A172 (cell line): ENCODE results near the gene CPTP. TPM values are rescaled to one million over a fixed set of nuclear protein-coding genes. Genes with fewer than 3 reads are reported as not detected.
A peak's percentile ranks its signal among the peaks of the same experiment; 100 is the strongest.

Source experiments
- DNase-seq: peaks from one replicate; pipeline ENCODE4 v3.0.0-alpha.2; 2015; ENCODE audit warnings: low spot score
- total RNA-seq: library from RNA; depleted of rRNA; stranded (reverse); fragments of >200 nt; shearing (Covaris generic); gene quantifications from 2 replicates; pipeline ENCODE4 v1.2.3, GENCODE V29; 2014

CPTP gene
- total RNA-seq, 1 experiment from 2014 or later: 19.5 TPM

DNA sequence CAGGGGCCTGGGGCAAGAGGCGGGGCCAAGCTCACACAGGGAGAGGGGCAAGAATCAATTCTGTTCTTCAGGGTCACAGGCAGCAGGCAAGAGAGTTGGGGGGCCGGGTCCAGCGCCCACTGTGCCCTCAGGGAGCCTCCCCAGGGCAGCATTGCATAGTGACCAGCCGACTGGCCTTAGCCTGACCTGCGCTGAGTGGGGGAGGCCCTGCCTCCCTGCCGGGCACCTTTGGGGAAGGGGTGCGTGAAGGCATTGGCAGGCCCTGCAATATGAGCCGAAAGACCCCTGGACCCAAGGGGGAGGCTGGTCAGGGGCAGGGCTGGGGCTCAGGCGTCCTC is 32.2 kb upstream of the CPTP start:
- DNase-seq: no peak

DNA sequence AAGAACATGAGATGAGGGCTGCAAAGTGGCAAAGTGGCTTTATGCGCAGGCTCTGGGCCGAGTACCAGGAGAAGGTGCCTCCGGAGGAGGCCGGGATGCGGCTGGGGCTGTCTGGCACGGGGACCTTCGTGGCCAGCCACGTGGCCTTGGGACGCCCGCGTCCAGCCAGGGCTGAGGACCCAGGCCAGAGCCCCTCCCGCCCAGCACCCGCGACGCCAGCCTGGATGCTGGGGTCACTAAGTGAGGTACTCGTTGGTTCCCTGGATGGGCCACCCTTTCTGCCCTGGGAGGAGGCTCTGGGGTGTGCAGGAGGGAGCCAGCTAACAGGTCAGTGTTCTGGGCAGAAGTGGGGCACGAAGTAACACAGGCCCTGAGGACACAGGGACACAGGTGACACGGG is 31.8 kb upstream of the CPTP start:
- no peak for DNase-seq

DNA sequence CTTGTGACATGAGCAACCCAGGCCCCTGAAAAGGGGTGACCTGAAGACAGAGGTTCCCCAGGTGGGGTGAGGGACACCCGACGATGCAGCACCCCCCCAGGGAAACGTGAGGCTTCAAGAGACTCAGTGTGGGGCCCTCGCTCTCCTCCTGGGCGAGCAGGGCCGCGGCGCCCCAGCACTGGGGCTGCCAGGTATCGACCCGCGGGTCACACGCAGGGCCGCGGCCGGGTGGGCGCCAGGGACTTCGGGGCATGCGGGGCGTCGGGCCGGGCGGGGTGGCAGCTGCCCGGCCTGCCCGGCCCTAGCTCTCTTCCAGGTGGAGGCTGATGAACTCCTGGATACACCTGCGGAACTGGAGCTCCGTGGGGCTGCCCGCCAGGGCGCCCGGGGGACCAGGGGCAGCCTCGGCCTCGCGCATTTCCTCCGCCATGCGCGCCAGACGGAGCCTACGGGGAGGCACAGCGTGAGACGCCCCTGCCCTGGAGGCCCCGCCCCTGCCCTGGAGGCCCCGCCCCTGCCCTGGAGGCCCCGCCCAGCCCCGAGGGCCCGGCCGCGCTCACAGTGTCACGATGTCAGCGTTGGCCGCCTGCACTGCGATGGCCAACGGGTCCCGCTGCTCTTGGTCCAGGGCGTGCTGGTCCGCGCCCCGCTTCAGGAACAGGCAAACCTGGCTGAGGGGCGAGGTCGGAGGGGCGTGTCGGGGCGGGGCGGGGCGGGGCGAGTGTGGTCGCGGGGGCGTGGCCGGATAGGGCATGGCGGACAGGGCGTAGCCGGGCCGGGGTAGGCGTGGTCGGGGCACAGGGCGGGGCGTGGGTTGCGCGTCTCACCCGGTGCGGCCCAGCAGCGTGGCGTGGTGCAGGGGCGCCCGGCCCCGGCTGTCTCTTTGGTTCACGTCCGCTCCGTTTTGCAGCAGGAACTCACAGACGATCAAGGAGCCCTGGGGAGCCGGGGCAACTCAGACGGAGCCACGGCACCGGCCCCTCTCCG is 31.0 kb upstream of the CPTP start:
- no peak for DNase-seq

DNA sequence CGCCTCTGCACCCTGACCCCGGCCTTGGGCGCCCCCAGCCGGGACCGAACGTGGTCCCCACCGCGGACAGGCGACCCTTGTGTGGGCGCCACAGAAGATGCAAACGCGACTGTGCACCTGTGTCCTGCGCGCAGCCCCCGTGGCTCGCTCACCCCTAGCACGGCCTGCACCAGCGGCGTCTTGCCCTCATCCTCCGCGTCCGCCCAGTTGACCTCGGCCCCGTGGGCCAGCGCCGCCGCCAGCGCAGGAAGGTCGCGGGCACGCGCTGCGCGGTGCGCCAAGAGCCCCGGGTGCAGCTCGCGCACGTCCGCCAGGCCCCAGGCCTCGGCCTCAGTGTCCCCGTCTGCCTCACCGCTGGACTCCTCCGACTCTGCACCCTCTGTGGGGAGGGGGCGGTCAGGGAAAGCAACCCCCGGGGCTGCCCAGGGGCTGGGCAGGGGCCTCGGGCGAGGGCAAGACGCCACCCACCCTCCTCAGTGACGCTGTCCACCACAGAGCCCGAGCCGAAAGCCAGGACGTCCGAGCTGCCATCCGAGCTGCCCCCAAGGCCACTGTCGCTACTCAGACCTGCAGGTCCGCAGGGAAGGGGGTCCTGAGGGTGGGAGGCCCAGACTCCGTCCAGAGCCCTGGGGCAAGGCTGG is 30.2 kb upstream of the CPTP start:
- no peak for DNase-seq

GRCh38 chr1:1295154-1295923 is 29.3 kb upstream of the CPTP start:
- no peak for DNase-seq

GRCh38 chr1:1296070-1297061 is 28.2 kb upstream of the CPTP start:
- DNase-seq: no peak

DNA sequence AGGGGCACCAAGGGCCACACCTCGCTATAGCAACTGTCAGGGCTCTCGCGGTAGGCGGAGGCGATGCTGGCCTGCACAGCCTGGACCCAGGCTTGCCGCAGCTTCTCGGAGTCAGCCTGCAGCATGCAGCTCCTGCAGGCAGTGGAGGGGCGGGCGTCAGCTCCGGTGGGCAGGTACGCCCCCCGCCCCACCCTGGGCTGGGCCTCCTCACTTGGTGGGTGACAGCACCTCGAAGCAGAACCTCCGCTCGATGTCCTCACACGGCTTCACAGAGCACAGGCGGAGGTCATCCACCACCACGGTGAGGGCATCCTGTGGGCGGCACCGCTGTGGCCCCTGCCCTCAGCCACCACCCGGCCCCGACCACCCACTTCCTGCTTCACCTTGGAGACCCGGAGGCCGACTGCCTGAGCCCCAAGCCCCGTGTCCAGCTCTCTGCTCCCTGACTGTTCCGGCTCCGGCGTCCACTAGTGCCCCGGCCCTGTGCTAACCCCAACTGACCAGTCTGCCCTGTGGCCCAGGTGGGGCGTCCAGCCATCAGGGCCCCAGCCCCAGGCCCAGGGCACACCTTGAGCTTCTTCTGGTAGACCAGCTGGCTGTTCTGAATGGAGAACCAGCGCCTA is 26.7 kb upstream of the CPTP start:
- DNase-seq: no peak

GRCh38 chr1:1298861-1299685 is 25.5 kb upstream of the CPTP start:
- DNase-seq: no peak

GRCh38 chr1:1299686-1300351 is 24.8 kb upstream of the CPTP start:
- DNase-seq: no peak

GRCh38 chr1:1300352-1300739 is 24.3 kb upstream of the CPTP start:
- DNase-seq: no peak

DNA sequence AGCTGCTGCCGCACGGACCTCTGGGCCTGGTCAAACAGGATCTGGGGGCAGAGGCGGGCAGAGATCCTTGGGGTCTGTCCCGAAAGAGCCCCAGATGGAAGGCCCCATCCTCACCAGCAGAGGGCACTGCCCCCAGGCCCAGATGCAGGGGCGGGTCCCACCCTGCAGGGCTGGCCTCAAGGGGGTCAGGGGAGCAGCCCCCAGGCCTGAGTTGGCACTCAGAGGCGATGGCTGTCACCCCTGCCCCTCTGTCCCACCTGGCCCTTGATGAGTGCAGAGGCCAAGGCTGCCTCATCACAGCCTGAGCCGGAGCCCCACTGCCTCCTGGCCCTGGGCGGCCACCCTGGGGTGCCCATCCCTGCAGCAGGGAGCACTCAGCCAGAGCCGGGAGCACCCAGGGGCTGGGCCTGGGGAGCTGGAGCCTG is 22.6 kb upstream of the CPTP start:
- no peak for DNase-seq

DNA sequence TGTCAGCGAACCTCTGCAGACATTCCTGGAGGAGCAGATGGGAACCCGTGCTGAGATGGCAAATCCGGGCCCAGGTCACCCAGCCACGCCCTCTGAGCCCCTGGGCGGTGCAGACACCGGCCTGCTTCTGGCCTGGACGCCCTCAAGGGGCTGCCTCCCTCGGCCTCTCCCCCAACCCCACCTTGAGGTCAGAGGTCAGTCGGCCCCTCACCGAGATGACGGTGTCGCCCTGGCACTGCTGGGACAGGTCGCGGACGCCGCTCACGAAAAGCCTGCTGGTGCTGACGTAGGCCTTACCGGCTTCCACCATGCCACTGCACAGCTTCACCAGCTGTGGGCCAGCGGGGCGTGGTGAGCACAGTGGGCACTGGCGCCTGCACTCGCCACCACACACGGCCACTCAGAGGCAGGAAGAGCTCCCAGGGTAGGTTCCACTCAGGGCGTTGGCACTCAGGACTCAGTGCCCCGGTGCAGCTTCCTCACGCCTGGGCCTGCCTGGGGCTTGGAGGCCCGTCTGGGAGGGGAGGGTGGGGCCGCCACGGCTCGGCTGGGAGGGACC is 21.6 kb upstream of the CPTP start:
- DNase-seq: no peak

DNA sequence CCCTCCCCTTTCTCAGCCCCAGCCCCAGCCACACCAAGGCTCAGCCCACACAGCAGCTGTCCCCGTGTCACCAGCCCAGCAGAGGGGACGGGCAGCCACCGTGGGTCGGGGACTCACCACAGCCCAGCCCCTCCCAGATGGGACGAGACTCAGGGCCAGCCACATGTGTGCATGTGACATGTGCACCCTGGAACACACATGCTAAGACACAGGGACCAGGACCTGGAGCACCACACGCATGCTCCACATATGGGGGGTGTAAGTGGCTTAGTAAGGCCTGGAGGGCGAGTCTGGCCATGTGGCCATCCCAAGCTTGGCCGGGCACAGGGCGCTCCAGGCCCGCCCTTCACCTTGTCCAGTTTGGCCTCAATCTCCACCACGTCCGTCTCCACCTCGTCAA is 20.9 kb upstream of the CPTP start:
- no peak for DNase-seq

DNA sequence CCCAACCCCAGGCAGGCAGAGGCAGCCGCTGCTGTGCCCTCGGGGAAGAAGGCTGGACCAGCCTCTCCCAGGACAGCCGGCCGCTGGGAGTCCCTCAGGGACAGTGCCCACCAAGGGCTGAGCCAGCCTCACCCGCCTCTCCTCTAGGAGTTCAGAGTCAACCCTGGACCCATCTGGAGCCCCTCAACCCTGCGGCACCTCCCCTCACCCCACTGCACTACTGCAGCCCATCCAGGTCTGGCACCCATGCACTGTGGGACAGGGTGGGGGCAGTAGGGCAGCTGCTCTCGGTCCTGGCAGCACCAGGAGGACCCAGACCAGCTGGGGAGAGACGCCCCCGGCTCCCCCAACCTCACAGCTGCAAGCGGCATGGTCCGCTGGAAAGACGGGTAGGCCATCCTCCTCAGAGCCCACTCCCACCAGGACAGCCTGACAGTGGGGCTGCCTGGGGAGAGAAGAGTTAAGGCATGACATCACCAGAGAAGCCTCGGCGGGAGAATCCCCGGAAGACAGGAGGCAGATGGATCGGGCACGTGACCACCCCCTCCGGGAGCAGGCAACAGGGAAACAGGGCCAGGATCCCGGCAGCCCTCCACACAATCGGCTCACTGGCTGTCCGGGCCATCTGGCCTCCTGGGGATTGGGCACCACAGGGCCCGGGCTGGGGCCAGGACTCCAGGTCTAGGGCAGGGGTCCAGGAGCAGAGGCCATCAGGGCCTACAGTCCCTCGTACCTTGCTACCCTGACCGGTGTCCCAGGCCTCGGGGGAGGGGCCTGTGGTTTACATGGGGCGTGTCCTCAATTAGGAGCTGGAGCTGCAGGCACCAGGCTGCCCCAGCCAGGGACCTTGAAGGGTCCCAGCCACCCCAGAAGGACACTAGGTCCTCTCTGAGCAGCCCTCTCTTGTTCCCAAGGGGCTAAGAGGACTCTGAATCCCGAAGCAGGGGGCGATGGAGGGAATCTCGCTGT is 20.0 kb upstream of the CPTP start:
- DNase-seq: peak; percentile 67

DNA sequence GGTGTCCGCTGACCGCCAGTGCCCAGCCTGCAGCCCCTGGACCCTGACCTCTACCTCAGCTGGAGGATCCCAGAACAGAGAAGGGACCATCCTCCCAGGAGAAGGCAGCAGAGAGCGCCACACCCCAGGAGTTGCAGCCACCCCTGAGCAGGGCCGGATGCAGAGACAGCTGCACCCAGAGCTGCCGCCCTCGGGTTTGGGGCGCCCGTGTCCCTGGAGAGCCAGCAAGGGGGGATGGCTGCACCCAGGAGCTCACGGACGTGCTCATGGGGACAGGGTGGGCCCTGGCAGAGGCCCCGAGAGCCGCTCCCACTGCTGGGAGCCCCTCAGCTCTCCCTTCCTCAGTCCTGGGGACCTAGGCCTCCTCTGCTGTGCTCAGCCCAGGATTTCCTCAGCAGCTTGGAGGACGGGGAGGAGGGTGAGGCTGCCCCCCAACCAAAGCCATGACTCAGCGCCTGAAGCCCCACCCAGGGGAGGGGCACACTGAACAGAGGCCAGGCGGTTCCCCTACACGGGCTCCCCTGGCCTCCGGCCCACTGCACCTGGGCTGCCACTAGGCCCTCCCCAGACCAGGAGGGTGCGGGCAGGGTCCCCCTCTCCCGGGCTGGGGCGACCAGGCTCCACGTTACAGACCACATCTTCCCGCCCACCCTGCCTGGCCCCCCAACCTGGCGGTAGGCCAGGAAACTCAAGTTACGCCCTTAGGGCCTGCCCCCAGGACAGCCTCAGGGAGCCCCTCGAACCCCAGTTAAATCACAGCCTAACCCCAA is 19.1 kb upstream of the CPTP start:
- DNase-seq: peak; percentile 81

DNA sequence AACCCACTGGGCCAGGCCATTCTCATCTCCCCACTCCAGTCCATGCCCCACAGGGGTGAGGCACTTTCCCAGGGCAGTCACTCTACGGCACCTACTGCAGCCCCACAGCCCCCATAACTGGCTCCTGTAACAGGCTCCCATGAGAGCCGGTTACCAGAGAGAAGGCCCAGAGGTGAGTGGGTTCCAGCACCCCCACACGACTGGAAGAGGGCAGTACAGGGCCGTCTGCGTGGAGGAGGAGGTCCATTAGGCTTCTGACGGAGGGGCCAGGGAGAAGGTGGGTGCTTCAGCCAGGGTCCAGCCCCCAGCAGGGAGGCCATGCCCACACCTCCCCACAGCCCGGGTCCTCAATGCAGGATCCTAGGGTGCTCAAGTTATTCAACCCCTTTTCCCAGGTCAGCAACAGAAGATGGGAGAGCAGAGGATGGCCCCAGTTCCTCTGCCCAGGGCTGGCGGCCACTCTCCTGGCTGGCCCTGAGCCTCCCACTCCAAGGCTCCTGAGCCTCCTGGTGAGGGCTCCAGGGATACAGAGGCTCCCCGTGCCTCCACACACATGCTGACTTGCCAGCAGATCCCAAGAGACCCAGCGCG is 18.4 kb upstream of the CPTP start:
- no peak for DNase-seq
